Gastrocnemius medialis (tissue), 4 donors: ENCODE measurements around the gene CD248. TPM values are rescaled to one million over a fixed set of nuclear protein-coding genes. Genes with fewer than 3 reads are reported as not detected.

ENCODE experiments used
- ATAC-seq, 2 donors: fragments of 150-250 bp; one replicate each; pipeline ENCODE4 v1.9.1; 2016
- DNase-seq, 2 donors: peaks; one replicate each; pipeline ENCODE4 v3.0.0-alpha.2; 2019
- H3K27ac ChIP-seq, 4 donors: fragments of 200-600 bp; sonication (generic); 1 replicate in 1 of 4; 2 replicates in 3 of 4; pipeline ENCODE4 v1.5.1; 2016 to 2018; ENCODE audit warnings: mild to moderate bottlenecking in 2 of 4, moderate library complexity in 1 of 4
- H3K27me3 ChIP-seq, 3 donors: fragments of 200-600 bp; sonication (generic) in 2 of 3; 1 replicate in 1 of 3; 2 replicates in 2 of 3; pipeline versions ENCODE4 v1.5.1 to v1.6.0; 2016 to 2019; ENCODE audit warnings: mild to moderate bottlenecking in 1 of 3, moderate library complexity in 1 of 3
- H3K36me3 ChIP-seq, 2 donors: fragments of 200-600 bp; sonication (generic) in 1 of 2; one replicate each; pipeline ENCODE4 v1.5.1; 2017 to 2018
- H3K4me1 ChIP-seq, 2 donors: fragments of 200-600 bp; sonication (generic) in 1 of 2; one replicate each; pipeline ENCODE4 v1.5.1; 2016 to 2017; ENCODE audit warnings: mild to moderate bottlenecking in 2 of 2
- H3K4me3 ChIP-seq, 4 donors: fragments of 200-600 bp; sonication (generic) in 3 of 4; 1 replicate in 1 of 4; 2 replicates in 3 of 4; pipeline ENCODE4 v1.5.1; 2016 to 2019; ENCODE audit warnings: mild to moderate bottlenecking in 2 of 4
- H3K9me3 ChIP-seq, 3 donors: fragments of 200-600 bp; sonication (generic) in 2 of 3; 1 replicate in 1 of 3; 2 replicates in 2 of 3; pipeline ENCODE4 v1.5.1; 2016 to 2019
- POLR2A ChIP-seq, 2 donors: fragments of 450-650 bp; IDR thresholded peaks; one replicate each; pipeline ENCODE4 v1.6.1; 2017; ENCODE audit warnings: antibody characterized with exemption in 2 of 2, mild to moderate bottlenecking in 2 of 2, moderate library complexity in 2 of 2
- in situ Hi-C, 4 donors: fragments of 200-750 bp; cut with MboI; loops; one replicate each; pipeline versions ENCODE4 v1.15.0 to v1.8.0; 2017; ENCODE audit warnings: low sequenced_read_pairs in 4 of 4
- intact Hi-C: fragments of 100-400 bp; cut with DNase I; formaldehyde crosslinking; loops from one replicate; pipeline ENCODE4 v1.15.1; 2023; ENCODE audit warnings: low total_unique reads
- total RNA-seq, 4 donors: library from RNA; depleted of rRNA; stranded (reverse); fragments of >200 nt; gene quantifications; one replicate each; pipeline versions ENCODE4 v1.1.0 to v1.2.3, GENCODE V29; 2016
- TF ChIP-seq, protein P1 (sequence below), 5 experiments: fragments of 450-650 bp in 3 of 5; fragments of 200-600 bp in 2 of 5; sonication (generic) in 2 of 5; IDR thresholded peaks in 4 of 5; conservative IDR thresholded peaks in 1 of 5; 1 replicate in 4 of 5; 2 replicates in 1 of 5; pipeline ENCODE4 v1.5.1; 2016 to 2019; ENCODE audit warnings: antibody characterized with exemption in 5 of 5, mild to moderate bottlenecking in 3 of 5, moderate library complexity in 3 of 5

Gene CD248
- total RNA-seq, 4 donors from 2014 or later, result 0.46 to 4.6 (median 2.8) TPM

DNA sequence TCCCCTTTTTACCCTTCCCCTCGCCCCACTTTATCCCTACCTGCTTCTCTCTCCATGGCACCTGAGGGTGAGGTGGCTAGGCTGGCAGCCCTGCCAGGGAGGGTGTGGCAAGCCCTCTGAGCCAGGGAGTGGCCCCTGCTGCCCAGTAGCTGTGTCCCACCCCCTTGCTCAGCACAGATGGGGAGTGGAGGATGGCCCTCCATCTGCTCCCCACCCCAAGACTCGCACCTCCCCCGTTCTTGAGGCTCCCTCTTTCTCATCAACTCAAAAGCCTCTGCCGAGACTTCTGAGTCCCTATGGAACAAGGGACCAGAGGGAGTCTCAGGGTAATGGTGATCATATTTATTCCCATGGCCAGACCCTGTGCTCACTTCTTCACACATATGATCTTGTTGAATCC lies 23.5 kb downstream of the CD248 start:
- in situ Hi-C loops (no loop called here), intact Hi-C loops (no loop called here)
- no peak for ATAC-seq
- no peak overlapping the region for H3K27ac ChIP-seq
- peaks cover 8 to 15% of the 10 kb centered on the region in 2 donors for H3K4me1 ChIP-seq
- no peaks in the 10 kb centered on the region for H3K36me3 ChIP-seq
- H3K4me3 ChIP-seq, result no peak overlapping the region
- H3K27me3 ChIP-seq, result peaks cover 14 to 25% (median 21%) of the 10 kb centered on the region in 3 donors
- TF ChIP-seq, protein P1, sequence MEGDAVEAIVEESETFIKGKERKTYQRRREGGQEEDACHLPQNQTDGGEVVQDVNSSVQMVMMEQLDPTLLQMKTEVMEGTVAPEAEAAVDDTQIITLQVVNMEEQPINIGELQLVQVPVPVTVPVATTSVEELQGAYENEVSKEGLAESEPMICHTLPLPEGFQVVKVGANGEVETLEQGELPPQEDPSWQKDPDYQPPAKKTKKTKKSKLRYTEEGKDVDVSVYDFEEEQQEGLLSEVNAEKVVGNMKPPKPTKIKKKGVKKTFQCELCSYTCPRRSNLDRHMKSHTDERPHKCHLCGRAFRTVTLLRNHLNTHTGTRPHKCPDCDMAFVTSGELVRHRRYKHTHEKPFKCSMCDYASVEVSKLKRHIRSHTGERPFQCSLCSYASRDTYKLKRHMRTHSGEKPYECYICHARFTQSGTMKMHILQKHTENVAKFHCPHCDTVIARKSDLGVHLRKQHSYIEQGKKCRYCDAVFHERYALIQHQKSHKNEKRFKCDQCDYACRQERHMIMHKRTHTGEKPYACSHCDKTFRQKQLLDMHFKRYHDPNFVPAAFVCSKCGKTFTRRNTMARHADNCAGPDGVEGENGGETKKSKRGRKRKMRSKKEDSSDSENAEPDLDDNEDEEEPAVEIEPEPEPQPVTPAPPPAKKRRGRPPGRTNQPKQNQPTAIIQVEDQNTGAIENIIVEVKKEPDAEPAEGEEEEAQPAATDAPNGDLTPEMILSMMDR (IDR thresholded peaks at IDR 0.05 in 4 of 5, conservative IDR thresholded peaks at IDR 0.05 in 1 of 5), result no peak
- no peak for TF ChIP-seq POLR2A (IDR thresholded peaks at IDR 0.05)
- no peak for DNase-seq
- H3K9me3 ChIP-seq, result no peaks in the 10 kb centered on the region

DNA sequence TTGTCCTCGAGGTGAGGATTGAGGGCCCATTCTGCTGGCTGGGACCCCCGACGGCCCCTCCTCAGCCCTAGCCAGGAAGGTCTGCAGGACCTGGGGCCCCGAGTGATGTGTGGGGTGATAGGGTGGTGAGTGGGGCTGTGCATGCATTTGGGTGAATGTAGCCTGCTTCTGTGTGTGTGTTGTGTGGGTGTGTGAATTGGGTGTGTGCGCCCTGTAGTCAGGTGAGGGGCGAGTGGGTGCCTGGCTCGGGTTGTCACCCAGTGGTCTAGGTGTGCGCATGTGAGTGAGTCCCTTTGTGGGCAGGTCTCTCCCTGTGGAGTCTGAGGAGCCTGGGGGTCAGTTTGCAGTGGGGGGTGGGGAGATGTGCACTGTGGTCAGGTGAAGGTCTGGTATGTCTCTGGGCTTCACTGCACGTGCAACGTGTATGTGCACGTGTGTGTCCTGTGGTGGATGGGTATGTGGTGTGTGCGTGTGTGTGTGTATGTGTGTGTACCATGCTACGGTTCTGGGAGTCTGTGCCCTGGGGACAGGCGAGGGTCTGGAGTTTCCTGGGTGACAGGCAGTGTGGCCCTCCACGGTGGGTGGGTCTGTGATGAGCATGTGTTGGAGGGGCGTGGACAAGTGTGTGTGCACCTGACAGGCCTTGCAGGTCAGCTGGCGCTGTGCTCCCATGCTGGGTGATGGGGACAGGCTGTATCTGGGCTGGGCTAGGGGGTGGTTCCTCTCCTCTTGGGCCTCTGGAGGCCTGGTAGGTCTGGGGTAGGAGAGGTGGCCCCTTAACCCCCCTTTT lies 24.1 kb downstream of the CD248 start:
- in situ Hi-C loops (no loop called here), intact Hi-C loops (no loop called here)
- peaks cover 14 to 25% (median 21%) of the 10 kb centered on the region in 3 donors for H3K27me3 ChIP-seq
- H3K36me3 ChIP-seq, result no peaks in the 10 kb centered on the region
- ATAC-seq, result no peak
- H3K27ac ChIP-seq, result no peak overlapping the region
- TF ChIP-seq POLR2A (IDR thresholded peaks at IDR 0.05), result no peak
- TF ChIP-seq, protein P1 (IDR thresholded peaks at IDR 0.05 in 4 of 5, conservative IDR thresholded peaks at IDR 0.05 in 1 of 5), result no peak
- no peaks in the 10 kb centered on the region for H3K9me3 ChIP-seq
- H3K4me3 ChIP-seq, result no peak overlapping the region
- DNase-seq, result no peak
- peaks cover 14 to 21% of the 10 kb centered on the region in 2 donors for H3K4me1 ChIP-seq

DNA sequence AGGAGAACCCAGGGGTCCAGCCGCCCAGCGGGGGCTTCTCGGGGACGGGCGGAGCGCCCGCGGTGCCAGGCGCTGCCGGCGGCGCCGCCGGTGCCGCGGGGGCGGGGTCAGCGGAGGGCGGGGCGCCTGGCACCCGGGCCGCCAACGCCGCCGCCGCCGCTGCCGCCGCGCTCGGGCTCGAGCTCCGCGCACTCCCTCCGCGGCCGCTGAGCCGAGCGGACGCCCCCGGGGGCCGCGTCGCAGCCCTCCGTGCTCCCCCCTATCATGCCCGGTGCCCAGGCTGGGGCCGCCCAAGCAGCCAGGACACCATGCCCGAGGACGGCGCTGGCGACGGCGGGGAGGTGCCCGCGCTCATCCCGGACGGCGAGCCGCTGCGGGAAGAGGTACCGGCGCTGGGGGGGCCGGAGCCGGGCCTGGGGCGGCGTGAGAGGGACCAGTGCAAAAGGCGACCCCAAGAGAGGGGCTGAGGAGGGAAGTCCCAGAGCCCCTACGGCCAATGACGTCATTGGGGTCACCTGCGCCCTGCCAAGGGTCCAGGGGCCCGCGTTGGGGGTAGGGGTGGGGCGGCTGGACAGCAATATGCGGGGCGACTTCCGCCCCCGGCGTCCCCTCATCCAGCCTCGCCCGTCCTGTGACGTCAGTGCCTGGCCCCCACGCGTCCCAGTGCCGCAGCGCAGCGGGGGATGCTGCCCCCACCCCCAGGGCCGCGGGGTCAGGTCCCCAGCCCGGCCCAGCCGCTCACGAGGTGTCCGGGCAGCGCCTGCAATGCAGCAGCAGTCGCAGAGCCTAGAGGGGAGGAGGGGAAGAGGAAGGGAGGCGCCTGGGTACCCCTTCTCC lies 24.9 kb downstream of the CD248 start, which contains the start of gene TMEM151A:
TMEM151A (plus strand) TSS at position 189 of the 837 bp plus-strand sequence; CDS start at position 309, 120 bp downstream.
- H3K36me3 ChIP-seq, result no peaks in the 10 kb centered on the region
- no peak for ATAC-seq
- intact Hi-C loops (no loop called here), in situ Hi-C loops (no loop called here)
- TF ChIP-seq, protein P1 (IDR thresholded peaks at IDR 0.05 in 4 of 5, conservative IDR thresholded peaks at IDR 0.05 in 1 of 5), result no peak
- no peak for TF ChIP-seq POLR2A (IDR thresholded peaks at IDR 0.05)
- DNase-seq, result no peak
- no peaks in the 10 kb centered on the region for H3K9me3 ChIP-seq
- H3K4me3 ChIP-seq, result peak within 1 kb of the TSS; percentile 32 to 53 (median 48)
- no peak within 1 kb of the TSS for H3K27ac ChIP-seq
- peaks cover 16 to 28% of the 10 kb centered on the region in 2 donors for H3K4me1 ChIP-seq
- H3K27me3 ChIP-seq, result peaks cover 14 to 25% (median 21%) of the 10 kb centered on the region in 3 donors

GRCh38 chr11:66291303-66291705 lies 25.5 kb downstream of the CD248 start:
- intact Hi-C loops (no loop called here), in situ Hi-C loops (no loop called here)
- ATAC-seq (no peak), DNase-seq (no peak)
- no peak overlapping the region for H3K27ac ChIP-seq
- peak overlapping the region in 2 of 4 donors; percentile 38 to 45 for H3K4me3 ChIP-seq
- TF ChIP-seq, protein P1 (IDR thresholded peaks at IDR 0.05 in 4 of 5, conservative IDR thresholded peaks at IDR 0.05 in 1 of 5), result no peak
- TF ChIP-seq POLR2A (IDR thresholded peaks at IDR 0.05), result no peak
- no peaks in the 10 kb centered on the region for H3K9me3 ChIP-seq
- peaks cover 16 to 28% of the 10 kb centered on the region in 2 donors for H3K4me1 ChIP-seq
- H3K36me3 ChIP-seq, result no peaks in the 10 kb centered on the region
- peaks cover 14 to 25% (median 21%) of the 10 kb centered on the region in 3 donors for H3K27me3 ChIP-seq
